Astrocyte of the spinal cord (primary cell): ENCODE results near the gene EEPD1.

Experiments
- DNase-seq: peaks from one replicate; pipeline ENCODE4 v3.0.0; 2011; ENCODE audit warnings: low read depth, low spot score
- H3K4me3 ChIP-seq: 2 replicates; pipeline ENCODE4 v1.5.1; 2011; ENCODE audit warnings: low read depth, mild to moderate bottlenecking, low read length, moderate library complexity
- in situ Hi-C: cut with HindIII; loops from 2 replicates; pipeline ENCODE4 v1.10.0; 2017; ENCODE audit warnings: low sequenced_read_pairs
- TF ChIP-seq, protein P1 (sequence below): IDR thresholded peaks from 2 replicates; pipeline ENCODE4 v1.5.1; 2012; ENCODE audit warnings: low read depth, mild to moderate bottlenecking, low read length, inconsistent platforms

The EEPD1 gene

DNA sequence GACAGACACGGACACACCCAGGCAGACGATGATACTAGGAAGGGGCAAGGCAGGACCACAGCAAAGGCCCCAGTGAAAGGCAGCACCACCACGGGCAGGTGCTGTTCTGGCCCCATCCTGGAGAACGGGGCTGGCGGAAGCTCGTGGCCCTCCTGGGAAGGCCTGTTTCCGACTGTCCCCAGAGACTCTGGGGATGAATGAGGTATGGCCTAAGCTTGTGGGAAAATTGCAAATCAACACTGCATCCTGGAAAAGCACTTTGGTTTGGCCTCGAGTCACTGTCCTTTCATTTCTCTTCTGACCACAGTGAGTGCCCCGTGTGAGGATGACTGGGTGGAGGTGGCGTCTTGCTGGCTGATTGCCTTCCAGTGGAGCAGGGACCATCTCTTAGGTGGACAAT, 155.0 kb downstream of the EEPD1 start:
- TF ChIP-seq, protein P1, sequence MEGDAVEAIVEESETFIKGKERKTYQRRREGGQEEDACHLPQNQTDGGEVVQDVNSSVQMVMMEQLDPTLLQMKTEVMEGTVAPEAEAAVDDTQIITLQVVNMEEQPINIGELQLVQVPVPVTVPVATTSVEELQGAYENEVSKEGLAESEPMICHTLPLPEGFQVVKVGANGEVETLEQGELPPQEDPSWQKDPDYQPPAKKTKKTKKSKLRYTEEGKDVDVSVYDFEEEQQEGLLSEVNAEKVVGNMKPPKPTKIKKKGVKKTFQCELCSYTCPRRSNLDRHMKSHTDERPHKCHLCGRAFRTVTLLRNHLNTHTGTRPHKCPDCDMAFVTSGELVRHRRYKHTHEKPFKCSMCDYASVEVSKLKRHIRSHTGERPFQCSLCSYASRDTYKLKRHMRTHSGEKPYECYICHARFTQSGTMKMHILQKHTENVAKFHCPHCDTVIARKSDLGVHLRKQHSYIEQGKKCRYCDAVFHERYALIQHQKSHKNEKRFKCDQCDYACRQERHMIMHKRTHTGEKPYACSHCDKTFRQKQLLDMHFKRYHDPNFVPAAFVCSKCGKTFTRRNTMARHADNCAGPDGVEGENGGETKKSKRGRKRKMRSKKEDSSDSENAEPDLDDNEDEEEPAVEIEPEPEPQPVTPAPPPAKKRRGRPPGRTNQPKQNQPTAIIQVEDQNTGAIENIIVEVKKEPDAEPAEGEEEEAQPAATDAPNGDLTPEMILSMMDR = no peak
- no peak for DNase-seq
- H3K4me3 ChIP-seq = no peak overlapping the region
- in situ Hi-C loops = loop anchor here (25.0 kb wide), 1 partner anchor 321 kb away; no protein-coding TSS in a partner anchor

DNA sequence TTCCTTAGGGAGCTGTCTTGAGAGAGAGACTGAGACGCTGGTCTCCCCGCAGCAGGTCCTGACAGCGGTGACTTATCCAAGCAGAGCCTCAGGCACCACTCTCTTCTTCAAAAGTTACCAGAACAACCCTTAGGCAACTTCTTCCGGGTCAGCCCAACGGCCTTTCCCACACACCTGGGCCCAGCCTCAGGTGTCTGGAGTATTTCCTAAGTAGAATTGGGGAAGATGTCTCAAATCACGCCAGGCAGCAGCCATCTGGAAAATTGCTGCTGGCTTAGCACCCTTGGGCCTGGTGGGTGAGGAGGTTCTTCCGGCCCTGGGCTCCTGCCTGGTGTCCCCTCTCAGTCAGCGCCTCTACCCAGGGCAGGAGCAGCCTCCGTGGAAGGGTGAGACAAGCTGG, 156.2 kb downstream of the EEPD1 start:
- no peak overlapping the region for H3K4me3 ChIP-seq
- TF ChIP-seq, protein P1 = no peak
- no peak for DNase-seq
- in situ Hi-C loops = loop anchor here (25.0 kb wide), 1 partner anchor 322 kb away; no protein-coding TSS in a partner anchor

DNA sequence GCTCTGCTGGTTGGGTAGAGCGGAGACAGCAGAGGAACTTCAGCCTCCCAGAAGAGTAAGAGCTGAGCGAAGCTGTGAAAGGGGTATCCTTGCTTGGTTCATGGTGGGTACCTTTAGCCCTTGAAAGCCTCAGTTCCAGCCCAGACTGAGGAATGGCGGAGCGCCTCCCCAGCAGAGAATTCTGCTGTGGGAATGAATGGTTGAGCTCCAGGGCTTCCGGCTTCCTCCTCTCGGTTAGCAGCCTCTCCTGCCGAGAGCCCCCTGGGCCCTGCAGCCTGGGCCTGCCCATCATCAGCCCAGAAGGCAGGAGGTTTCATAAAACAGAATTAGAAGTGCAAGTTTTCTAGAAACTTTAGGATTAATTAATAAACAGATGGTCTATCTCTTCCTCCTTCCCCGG, 156.7 kb downstream of the EEPD1 start:
- DNase-seq = no peak
- no peak overlapping the region for H3K4me3 ChIP-seq
- TF ChIP-seq, protein P1 = no peak
- in situ Hi-C loops = loop anchor here (25.0 kb wide), 1 partner anchor 322 kb away; no protein-coding TSS in a partner anchor

DNA sequence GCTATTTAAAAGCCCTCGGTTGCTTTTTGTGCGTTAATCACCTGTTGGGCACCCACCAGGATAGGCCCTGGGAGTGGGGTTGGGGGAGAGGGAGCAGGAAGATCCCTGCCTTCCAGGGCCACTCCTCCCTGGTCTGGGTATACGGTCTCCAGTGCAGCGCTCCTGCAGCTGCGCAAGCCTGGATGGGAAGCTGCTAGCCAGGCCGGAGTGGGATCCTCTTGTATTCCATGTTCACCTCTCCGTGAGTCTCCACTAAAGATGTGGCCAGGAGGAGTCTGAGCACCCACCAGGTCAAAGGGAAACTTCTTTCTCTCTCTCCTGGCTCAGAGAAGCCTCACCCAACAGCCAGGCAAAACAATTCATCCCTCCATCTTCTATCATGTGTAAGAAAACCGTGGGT, 157.8 kb downstream of the EEPD1 start:
- in situ Hi-C loops = loop anchor here (25.0 kb wide), 1 partner anchor 324 kb away; no protein-coding TSS in a partner anchor
- H3K4me3 ChIP-seq = no peak overlapping the region
- no peak for DNase-seq
- TF ChIP-seq, protein P1 = no peak

DNA sequence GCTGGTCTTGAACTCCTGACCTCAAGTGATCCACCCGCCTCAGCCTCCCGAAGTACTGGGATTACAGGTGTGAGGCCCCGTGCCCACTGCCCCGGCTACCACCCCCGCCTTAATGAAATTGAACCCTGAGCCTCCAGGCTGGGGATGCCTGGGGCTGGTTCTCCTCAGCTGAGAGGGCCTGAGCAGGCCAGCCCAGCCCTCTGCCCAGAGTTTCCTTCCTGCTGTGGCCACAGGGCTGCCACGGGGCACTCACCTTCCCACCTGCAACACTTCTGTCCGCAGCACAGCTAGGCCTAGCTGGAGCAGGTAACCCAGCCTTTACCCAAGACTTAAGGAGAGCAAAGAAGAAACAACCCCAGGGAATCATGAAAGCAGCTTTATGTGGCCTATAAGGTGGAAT, 158.5 kb downstream of the EEPD1 start:
- H3K4me3 ChIP-seq = no peak overlapping the region
- TF ChIP-seq, protein P1 = no peak
- no peak for DNase-seq
- in situ Hi-C loops = loop anchor here (25.0 kb wide), 1 partner anchor 324 kb away; no protein-coding TSS in a partner anchor

DNA sequence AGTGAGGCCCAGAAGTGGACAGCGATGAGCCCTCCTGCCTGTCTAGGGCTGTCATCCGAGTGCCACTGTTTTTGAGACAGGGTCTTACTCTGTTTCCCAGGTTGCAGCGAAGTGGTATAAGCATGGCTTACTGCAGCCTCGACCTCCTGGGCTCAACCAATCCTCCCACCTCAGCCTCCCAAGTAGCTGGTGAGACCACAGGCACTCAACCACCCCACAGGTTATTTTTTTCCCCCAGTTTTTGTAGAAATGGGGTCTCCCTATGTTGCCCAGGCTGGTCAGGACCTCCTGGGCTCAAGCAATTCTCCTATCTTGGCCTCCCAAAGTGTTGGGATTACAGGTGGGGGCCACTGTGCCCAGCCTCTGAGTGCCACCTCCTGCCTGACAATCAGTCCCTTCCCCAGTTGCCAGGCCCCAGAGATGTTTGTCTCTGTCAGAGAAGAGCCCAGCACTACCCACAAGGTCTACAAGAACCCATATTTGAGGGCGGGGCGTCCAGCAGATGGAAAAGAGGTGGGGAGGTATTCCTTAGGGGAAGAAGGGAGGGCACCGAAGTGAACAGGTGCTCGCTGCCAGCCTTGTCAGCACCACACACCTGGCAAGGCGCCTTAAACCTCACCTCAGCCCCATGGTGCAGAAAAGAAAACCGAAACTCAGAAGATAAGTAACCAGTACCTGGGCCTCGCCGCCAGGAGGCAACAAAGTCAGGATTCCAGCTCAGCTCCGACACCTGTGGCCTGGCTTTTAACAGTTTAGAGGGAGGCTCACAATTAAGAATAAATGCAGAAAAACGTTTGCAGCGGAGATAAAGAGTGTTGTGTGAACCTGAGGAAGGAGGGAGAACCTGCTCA, 159.2 kb downstream of the EEPD1 start:
- in situ Hi-C loops = loop anchor here (25.0 kb wide), 1 partner anchor 325 kb away; no protein-coding TSS in a partner anchor

More for the DNA sequence above, 159.2 kb downstream of the EEPD1 start:
- no peak overlapping the region for H3K4me3 ChIP-seq
- TF ChIP-seq, protein P1 = peak; percentile 18
- no peak for DNase-seq
